Measurements from ENCODE around the gene CD59.
"Not testable (repeated sequence)": the region's sequence is repeated elsewhere in the genome, so short reads cannot be mapped to it uniquely, and the experiment has no call there.

The CD59 gene

DNA sequence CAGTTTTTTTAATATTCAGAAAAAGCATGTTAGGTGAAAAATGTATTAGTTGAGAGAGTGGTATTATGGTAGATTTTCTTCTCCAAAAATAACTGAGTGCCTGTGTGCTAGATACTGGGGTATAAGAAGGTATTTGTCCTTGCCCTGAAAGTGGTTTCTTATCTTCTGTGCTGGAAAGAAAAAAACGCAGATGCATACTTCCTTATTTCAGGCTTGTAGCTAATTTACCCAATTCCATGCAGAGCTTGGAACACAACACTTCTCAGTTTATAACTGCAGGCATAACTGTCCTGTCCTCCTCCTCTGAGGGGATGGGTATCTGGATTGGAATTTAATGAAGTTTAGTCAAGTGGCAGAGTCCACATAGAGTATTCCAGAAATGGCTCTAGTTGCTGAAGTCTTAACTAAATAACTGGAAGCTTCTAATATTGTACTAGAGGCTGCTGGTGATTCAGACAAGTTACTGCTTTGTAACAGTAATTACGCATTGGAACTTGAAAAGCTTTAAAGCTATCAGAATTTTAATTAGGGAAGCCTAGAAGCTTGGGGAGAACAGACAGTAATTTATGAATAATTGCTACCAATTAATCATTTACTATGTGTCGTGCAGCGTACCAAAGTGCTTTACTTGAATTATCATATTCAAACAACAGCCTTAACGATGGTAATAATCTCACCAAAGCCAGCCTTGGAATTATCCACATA is 22.9 kb downstream of the CD59 start:
- no peak for DNase-seq

GRCh38 chr11:33712436-33712835 is 23.8 kb downstream of the CD59 start:
- DNase-seq: no peak

GRCh38 chr11:33709466-33709865 is 26.8 kb downstream of the CD59 start:
- no peak for DNase-seq

GRCh38 chr11:33708985-33709384 is 27.2 kb downstream of the CD59 start:
- no peak for DNase-seq

- DNase-seq: not testable (repeated sequence)
Observed at GRCh38 chr11:33707831-33708230, 28.4 kb downstream of the CD59 start.

DNA sequence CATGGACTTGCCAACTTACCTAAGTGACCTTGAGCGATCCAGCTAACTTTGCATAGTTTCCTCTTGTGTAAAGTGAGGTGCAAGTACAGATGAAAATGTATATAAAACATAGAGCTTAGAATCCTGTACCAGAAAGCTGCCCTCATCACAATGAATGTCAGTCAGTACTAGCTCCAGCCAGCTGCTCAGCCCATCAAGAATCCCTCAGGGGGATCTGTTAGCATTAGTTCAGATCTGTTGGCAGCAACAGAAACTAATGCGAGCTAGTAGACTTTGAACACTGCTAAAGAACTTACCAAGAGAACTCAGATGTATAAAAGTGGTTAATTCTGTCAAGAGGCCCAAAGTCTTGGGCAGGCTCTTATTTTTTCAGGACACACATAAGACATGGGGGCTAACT is 29.3 kb downstream of the CD59 start:
- DNase-seq: no peak

- DNase-seq: no peak
Observed at GRCh38 chr11:33706546-33706945, 29.7 kb downstream of the CD59 start.

GRCh38 chr11:33704240-33705002 is 31.8 kb downstream of the CD59 start:
- DNase-seq: no peak

DNA sequence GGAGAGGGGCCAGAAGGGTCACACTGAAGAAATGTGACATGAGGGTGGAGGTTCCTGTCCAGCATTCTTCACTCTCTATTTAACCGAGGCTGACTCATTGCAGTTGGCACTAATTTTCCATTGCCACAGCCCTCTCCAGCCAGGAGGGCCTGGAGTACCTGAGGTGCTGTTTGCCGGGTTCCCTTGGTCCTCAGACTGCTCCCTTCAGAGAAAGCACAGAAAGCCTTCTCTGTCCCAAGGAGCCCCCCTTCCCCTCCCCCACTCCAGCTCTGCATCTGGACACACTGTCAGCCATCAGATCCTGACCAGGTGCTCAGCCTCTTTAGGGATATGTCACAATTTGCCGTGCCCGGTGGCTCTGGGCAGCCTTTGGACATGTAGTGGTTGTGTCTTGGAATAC is 32.4 kb downstream of the CD59 start:
- DNase-seq: no peak

- no peak for DNase-seq
Observed at GRCh38 chr11:33703234-33703633, 33.0 kb downstream of the CD59 start.

GRCh38 chr11:33701302-33702230 is 34.7 kb downstream of the CD59 start:
- DNase-seq: no peak

DNA sequence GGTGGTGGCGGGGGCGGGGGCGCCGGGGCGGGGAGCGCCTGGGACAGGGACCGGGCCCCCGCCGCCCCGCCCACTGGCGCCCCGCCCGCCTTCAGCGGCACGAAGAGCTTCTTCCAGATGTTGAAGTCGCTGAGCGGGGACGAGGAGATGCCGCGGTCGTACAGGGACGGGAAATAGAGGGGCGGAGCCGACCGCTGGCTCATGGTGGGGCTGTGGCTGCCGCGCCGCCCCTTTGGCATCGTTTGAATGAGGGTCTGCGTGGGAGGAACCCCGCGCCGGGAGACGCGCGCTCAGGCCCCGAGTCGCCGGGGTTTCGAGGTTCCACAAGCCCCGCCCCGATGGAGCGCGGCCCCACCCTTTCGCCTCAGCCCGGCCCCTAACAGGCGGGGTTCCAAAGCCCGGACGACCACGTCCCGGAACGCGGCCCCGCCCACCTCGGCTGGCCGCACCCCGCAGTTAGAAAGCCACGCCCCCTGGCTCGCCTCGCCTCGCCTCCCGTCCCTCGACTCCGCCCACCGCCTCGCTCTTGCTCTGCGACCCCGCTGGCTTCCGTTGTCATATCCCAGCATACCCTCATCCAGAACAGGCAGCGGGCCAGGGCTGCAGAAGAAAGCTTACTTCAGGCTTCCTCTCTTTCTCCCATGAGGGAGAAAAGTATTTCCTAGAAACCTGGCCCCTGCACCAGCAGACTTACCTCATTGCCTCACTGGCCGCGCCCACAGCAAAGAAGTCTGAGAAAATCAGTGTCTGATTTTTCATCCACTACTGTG is 35.5 kb downstream of the CD59 start, which contains the start of gene C11orf91:
TSS of gene C11orf91 (minus strand) at position 325 of the 770 bp plus-strand sequence. CDS start at position 239, 86 bp downstream.
- DNase-seq: peak; percentile 95

- no peak for DNase-seq
Observed at GRCh38 chr11:33700063-33700501, 36.1 kb downstream of the CD59 start.

- no peak for DNase-seq
Observed at GRCh38 chr11:33699515-33700062, 36.6 kb downstream of the CD59 start.

DNA sequence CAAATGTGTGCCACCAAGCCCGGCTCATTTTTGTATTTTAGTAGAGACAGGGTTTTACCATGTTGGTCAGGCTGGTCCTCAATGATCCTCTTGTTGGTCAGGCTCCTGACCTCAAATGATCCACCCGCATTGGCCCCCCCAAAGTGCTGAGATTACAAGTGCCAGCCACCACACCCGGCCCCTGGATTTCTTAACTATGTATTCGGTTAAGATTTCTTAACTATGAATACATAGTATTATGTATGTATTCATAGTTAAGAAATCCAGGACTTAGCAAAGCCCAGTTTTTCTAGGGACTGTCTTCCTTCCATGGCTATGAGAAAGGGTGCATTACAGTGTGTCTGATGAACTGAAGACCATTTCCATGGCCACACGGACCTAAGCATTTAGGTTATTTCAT is 37.3 kb downstream of the CD59 start:
- no peak for DNase-seq

DNA sequence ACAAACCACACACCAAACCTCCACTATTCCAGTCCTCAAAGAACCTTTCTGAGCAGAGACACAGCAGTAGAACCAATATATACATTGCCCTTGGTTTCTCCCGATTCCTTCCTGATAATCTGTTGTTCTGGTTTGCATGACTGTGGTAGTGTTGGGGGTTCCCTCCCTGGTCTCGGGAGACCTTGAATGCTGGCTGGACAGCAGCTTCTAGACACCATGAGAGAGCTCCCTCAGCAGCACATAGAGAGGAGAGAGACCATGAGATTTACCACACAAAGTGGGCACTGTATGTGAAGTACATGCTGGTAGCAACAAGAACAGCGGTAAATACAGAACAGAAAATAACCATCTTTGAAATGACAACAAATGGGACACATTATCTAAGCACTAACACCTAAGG is 38.2 kb downstream of the CD59 start:
- no peak for DNase-seq

GRCh38 chr11:33696931-33697638 is 39.1 kb downstream of the CD59 start:
- no peak for DNase-seq

DNA sequence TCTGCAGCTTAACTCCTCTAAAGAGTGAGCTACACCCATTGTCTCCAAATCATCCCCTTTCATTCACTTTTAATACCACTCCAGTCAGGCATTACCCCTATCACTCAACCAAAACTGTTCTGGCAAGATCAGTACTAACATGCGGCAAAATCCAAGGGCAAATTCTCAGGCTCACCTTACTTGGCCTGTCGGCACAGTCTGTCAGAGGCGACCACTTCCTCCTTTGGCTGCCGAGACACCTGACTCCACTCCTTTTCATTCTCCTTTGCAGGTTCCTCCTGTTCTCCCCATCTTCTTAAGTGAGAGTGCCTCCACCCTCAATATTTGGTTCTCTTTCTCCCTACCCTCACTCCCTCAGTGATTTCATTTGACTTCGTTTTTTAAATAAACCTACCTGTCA is 39.8 kb downstream of the CD59 start:
- no peak for DNase-seq

- DNase-seq: no peak
Observed at GRCh38 chr11:33695051-33695566, 41.1 kb downstream of the CD59 start.

DNA sequence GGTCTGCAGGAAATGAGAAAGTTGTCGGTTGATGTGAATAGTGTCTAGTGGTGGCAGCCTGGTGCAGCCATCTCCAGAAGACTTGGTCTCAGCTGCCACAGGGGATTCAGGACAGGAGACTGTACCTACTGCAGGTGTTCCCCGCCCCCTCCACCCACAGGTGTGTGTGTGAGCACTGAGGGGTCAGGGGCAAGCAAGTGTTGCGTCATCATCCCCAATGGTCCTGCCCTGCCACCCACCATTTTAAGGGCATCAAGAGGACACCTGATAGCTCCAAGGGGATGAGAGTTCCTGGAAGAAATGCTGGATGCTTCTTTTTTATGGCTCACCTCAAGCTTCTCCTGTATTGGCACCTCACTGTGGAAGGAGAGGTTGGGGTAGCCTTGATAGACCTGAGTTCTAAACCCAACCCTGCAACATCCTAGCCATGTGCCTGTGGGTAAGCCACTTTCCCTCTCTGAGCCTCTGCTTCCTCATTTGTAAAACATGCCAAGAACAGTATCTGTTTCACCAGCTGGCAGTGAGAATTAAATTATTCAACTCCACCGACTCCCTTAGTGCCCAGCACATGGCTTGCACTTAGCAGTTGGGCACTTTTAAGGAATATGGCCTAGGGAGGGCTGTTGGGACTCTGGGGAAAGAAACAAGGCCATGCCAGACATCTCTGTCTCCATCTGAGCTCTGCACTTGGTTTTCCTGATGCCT is 41.7 kb downstream of the CD59 start:
- no peak for DNase-seq

GRCh38 chr11:33692541-33692940 is 43.7 kb downstream of the CD59 start:
- no peak for DNase-seq
